ENCODE data around the gene MLLT3. TPM values are rescaled to one million over a fixed set of nuclear protein-coding genes. Genes with fewer than 3 reads are reported as not detected.
A peak's percentile ranks its signal among the peaks of the same experiment; 100 is the strongest.

MLLT3 gene
- total RNA-seq, 1 donor: 19.8 TPM

DNA sequence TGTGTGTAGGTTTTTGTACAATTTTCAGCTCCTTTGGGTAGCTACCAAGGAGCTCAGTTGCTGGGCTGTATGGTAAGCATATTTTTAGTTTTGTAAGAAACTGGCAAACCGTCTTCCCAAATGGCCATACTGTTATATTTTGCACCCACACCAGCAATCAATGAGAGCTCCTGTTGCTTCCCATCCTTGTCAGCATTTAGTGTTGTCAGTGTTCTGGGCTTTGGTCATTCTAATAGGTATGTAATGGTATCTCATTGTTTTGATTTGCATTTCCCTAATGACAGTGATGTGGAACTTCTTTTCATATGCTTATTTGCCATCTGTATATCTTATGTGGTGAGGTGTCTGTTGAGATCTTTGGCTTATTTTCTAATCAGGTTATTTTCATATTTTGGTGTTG is 320.1 kb downstream of the MLLT3 start:
- no peak for DNase-seq (ENCODE audit: low read depth)
- no peak overlapping the region for H3K4me3 ChIP-seq (ENCODE audit: low read depth, low read length)
- TF ChIP-seq, protein P1, sequence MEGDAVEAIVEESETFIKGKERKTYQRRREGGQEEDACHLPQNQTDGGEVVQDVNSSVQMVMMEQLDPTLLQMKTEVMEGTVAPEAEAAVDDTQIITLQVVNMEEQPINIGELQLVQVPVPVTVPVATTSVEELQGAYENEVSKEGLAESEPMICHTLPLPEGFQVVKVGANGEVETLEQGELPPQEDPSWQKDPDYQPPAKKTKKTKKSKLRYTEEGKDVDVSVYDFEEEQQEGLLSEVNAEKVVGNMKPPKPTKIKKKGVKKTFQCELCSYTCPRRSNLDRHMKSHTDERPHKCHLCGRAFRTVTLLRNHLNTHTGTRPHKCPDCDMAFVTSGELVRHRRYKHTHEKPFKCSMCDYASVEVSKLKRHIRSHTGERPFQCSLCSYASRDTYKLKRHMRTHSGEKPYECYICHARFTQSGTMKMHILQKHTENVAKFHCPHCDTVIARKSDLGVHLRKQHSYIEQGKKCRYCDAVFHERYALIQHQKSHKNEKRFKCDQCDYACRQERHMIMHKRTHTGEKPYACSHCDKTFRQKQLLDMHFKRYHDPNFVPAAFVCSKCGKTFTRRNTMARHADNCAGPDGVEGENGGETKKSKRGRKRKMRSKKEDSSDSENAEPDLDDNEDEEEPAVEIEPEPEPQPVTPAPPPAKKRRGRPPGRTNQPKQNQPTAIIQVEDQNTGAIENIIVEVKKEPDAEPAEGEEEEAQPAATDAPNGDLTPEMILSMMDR (IDR thresholded peaks at IDR 0.05; ENCODE audit: insufficient read depth, low read length): no peak

DNA sequence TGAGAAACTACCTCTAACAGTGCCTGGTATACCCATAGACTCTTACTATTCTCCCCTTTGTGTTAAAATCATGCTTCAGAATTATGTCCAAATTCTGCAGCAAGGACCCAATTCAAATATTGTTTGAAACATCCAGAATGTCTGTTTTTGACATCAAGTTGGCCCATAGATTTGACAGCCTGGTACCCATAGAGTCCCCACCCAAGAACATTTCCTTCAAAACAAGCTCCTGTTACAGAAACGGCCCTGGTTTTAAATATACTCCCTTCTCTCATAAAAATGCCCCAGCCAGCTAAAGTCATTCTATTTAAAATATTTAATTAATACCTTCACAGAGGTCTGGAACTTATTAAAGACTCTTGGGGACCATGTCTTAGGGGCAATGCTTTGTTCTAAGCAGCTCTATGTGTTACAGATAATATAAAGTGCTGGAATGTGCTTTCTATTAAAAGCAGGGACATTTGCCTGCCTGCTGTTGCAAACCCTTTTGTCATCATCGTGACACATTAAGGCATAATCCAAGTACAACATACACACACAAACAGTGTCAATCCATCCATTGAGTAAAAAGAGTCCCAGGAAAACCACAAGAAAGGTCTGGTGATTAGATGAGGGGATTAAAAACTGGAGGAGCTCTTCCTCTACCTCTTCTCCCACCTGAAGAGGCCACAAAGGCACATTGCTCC is 321.7 kb downstream of the MLLT3 start:
- TF ChIP-seq, protein P1 (IDR thresholded peaks at IDR 0.05; ENCODE audit: insufficient read depth, low read length): no peak
- H3K4me3 ChIP-seq (ENCODE audit: low read depth, low read length): no peak overlapping the region
- no peak for DNase-seq (ENCODE audit: low read depth)

DNA sequence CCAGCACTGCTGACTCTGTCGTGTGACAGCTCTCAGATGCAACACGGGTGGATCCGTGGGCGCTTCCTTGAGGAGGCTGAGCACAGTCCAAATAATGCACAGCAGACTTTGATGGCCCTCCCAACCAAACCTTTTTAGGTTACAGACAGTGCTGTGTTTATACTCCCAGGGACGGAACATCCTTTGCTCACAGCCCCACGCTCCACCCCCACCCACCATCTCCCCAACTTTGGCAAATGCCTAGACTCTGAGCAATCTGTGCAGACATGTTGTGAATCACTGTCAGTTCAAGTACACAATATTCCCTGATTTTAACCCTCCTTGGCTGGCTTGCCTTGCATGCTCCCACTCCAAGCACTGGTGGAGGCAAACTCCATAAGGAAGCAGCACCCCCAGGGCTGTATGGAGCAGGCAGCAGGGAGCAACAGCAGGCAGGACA is 324.6 kb downstream of the MLLT3 start:
- TF ChIP-seq, protein P1 (IDR thresholded peaks at IDR 0.05; ENCODE audit: insufficient read depth, low read length): no peak
- H3K4me3 ChIP-seq (ENCODE audit: low read depth, low read length): no peak overlapping the region
- DNase-seq (ENCODE audit: low read depth): peak; percentile 13

DNA sequence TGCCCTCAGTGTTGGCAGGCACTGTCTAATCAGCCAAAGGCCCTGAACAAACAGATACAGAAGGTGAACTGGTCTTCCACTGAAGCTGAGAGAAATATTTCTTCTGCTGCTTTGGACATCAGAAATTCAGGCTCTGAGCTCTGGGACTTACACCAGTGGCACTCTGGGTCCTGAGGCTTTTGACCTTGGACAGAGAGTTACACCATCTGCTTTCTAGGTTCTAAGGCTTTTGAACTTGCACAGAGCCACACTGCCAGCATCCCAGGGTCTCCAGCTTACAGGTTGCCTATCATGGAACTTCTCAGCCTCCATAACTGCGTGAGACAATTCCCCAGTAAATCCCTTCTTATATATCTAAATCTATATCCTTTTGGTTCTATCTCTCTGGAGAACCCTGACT is 326.7 kb downstream of the MLLT3 start:
- TF ChIP-seq, protein P1 (IDR thresholded peaks at IDR 0.05; ENCODE audit: insufficient read depth, low read length): no peak
- no peak overlapping the region for H3K4me3 ChIP-seq (ENCODE audit: low read depth, low read length)
- no peak for DNase-seq (ENCODE audit: low read depth)

DNA sequence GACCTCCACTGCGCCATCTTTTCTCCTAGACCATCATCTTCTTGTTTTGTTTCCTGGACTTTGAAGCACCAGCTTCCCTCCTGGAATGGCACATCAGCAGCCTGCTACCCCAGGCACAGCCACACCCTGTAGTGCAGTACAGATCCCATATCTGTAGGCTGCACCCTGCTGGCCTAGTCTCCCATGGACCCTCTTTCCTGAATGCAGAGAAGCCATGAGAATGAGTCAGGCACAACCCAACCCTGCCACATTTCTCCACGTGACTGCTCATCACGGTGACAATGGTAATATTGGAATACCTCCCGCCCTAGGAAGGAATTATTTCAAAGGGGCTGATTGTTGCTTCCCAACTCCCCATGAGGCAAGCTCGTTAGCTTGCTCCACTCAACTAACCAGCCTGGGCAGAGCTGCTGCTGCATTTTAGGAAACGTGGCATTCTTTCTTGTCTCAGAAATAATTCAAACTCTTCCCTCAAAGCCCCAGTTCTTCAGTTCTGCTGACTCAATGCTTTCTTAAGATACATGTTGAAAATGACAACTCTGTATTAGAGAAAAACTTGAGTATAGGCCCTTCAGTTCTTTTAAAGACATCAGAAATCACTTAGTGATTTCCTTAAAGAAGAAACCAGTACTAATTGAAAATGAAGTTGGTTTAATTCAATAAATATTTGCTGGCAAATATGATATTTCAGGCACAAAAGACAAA is 328.1 kb downstream of the MLLT3 start:
- DNase-seq (ENCODE audit: low read depth): no peak
- TF ChIP-seq, protein P1 (IDR thresholded peaks at IDR 0.05; ENCODE audit: insufficient read depth, low read length): no peak
- no peak overlapping the region for H3K4me3 ChIP-seq (ENCODE audit: low read depth, low read length)

DNA sequence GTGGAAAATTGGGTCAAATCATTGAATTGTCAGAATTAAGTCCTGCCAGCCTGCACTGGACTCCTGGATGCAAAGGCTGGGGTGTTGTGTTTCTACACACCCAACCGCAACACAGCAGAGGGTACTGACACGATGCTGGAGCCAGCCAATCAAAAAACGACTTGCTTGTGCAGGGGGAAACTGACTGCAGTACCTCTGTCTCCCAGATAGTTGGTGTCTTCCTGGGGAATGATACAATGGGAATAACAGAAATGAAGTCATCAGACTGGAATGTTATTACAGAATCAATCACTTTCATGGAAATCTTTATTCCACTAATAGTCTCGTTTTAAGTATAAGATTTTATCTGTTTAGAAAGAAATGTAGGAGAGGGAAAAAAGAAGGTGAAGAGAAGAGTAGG is 330.3 kb downstream of the MLLT3 start:
- peak; percentile 10 for DNase-seq (ENCODE audit: low read depth)
- no peak overlapping the region for H3K4me3 ChIP-seq (ENCODE audit: low read depth, low read length)
- TF ChIP-seq, protein P1 (IDR thresholded peaks at IDR 0.05; ENCODE audit: insufficient read depth, low read length): peak; percentile 14

Small RNAs within 50 kb of the gene (small RNA-seq; reads per million reads assigned to genes)
- 3.2 reads per million, percentile 82 among the genes with 10 or more reads in this experiment for gene MIR4473
- gene MIR4474: not detected
- not detected for gene RNU4-26P

Other genes starting within 250 kb of the MLLT3 start
- 80.3 and 106 TPM in 2 replicates for gene FOCAD, start 61.8 kb upstream of the MLLT3 start, total RNA-seq (ENCODE audit: low replicate concordance)